Posterior cingulate gyrus (tissue), 11 donors: ENCODE results near the gene UBE2C.
"Not testable (repeated sequence)": the region's sequence is repeated elsewhere in the genome, so short reads cannot be mapped to it uniquely, and the experiment has no call there.

ENCODE experiments used
- DNase-seq, 10 donors: peaks; one replicate each; pipeline versions ENCODE4 v3.0.0 to v3.0.0-alpha.2; 2020 to 2021; ENCODE audit warnings: mixed read lengths in 3 of 10
- intact Hi-C: fragments of 100-400 bp; cut with DNase I; formaldehyde crosslinking; loops from one replicate; pipeline ENCODE4 v1.15.1; 2023

Gene UBE2C

GRCh38 chr20:45796337-45797065 lies 15.9 kb upstream of the UBE2C start:
- DNase-seq = no peak
- intact Hi-C loops = loop anchor here (10.0 kb wide), 1 partner anchor 138 kb away; the partner anchor contains the start of gene PCIF1

GRCh38 chr20:45797510-45797909 lies 14.9 kb upstream of the UBE2C start:
- intact Hi-C loops = loop anchor here (10.0 kb wide), 1 partner anchor 137 kb away; the partner anchor contains the start of gene PCIF1
- DNase-seq = not testable (repeated sequence)

GRCh38 chr20:45797955-45798354 lies 14.5 kb upstream of the UBE2C start:
- DNase-seq = not testable (repeated sequence)
- intact Hi-C loops = loop anchor here (10.0 kb wide), 1 partner anchor 137 kb away; the partner anchor contains the start of gene PCIF1

GRCh38 chr20:45798935-45799642 lies 13.4 kb upstream of the UBE2C start:
- DNase-seq = peak in 6 of 10 donors; percentile 30 to 87 (median 48)
- intact Hi-C loops = loop anchor here (10.0 kb wide), 1 partner anchor 136 kb away; the partner anchor contains the start of gene PCIF1

- intact Hi-C loops = no loop called here
- DNase-seq = no peak
Measured at GRCh38 chr20:45801851-45802250, 10.6 kb upstream of the UBE2C start.

GRCh38 chr20:45810191-45810970 lies 2.1 kb upstream of the UBE2C start:
- intact Hi-C loops = no loop called here
- DNase-seq = no peak

- no peak for DNase-seq
- intact Hi-C loops = loop anchor here (2.0 kb wide), 1 partner anchor 78 kb away; the partner anchor contains the start of genes CTSA and NEURL2
Measured at GRCh38 chr20:45813006-45813340, 529 bp downstream of the UBE2C start.

GRCh38 chr20:45813489-45813888 lies 1.0 kb downstream of the UBE2C start:
- intact Hi-C loops = loop anchor here (2.0 kb wide), 1 partner anchor 77 kb away; the partner anchor contains the start of genes CTSA and NEURL2
- DNase-seq = no peak

- intact Hi-C loops = no loop called here
Measured at GRCh38 chr20:45814314-45814713, 1.9 kb downstream of the UBE2C start.

GRCh38 chr20:45816951-45817350 lies 4.5 kb downstream of the UBE2C start:
- intact Hi-C loops = no loop called here
- no peak for DNase-seq

More at GRCh38 chr20:45814314-45814713, 1.9 kb downstream of the UBE2C start:
- DNase-seq = no peak

GRCh38 chr20:45817376-45818194 lies 5.1 kb downstream of the UBE2C start:
- DNase-seq = no peak
- intact Hi-C loops = no loop called here

- no peak for DNase-seq
- intact Hi-C loops = no loop called here
Measured at GRCh38 chr20:45818239-45818638, 5.8 kb downstream of the UBE2C start.

GRCh38 chr20:45819466-45819865 lies 7.0 kb downstream of the UBE2C start:
- intact Hi-C loops = no loop called here
- DNase-seq = no peak

- no peak for DNase-seq
- intact Hi-C loops = no loop called here
Measured at GRCh38 chr20:45821947-45822346, 9.5 kb downstream of the UBE2C start.

GRCh38 chr20:45822857-45823256 lies 10.4 kb downstream of the UBE2C start:
- intact Hi-C loops = no loop called here
- DNase-seq = peak in 6 of 10 donors; percentile 41 to 93 (median 70)

- peak in 5 of 10 donors; percentile 26 to 90 (median 52) for DNase-seq
- intact Hi-C loops = no loop called here
Measured at GRCh38 chr20:45823949-45824835, 11.7 kb downstream of the UBE2C start.

- intact Hi-C loops = no loop called here
- no peak for DNase-seq
Measured at GRCh38 chr20:45826381-45827019, 14.1 kb downstream of the UBE2C start.

GRCh38 chr20:45827030-45827652 lies 14.7 kb downstream of the UBE2C start, which contains the start of gene TNNC2:
Gene TNNC2, minus strand, starts transcription at chr20:45827312. Its CDS starts 64 bp downstream, at chr20:45827248.
- no peak for DNase-seq
- intact Hi-C loops = no loop called here
